Adipocyte (in vitro differentiated cells): ENCODE results near the gene TEX2.
A peak's percentile ranks its signal among the peaks of the same experiment; 100 is the strongest.
"Not testable (repeated sequence)": the region's sequence is repeated elsewhere in the genome, so short reads cannot be mapped to it uniquely, and the experiment has no call there.

ENCODE experiments used
- DNase-seq: peaks from one replicate; pipeline ENCODE4 v3.0.0-alpha.2; 2015; ENCODE audit warnings: low read depth
- H3K27me3 ChIP-seq: replicated peaks from 2 replicates; pipeline ENCODE4 v1.7.0; 2013; ENCODE audit warnings: mild to moderate bottlenecking, low read length, moderate library complexity; ENCODE audit not compliant: control insufficient read depth, insufficient read depth
- H3K36me3 ChIP-seq: 2 replicates; pipeline ENCODE4 v1.7.0; 2013; ENCODE audit warnings: low read length, mild to moderate bottlenecking, moderate library complexity; ENCODE audit not compliant: control insufficient read depth, insufficient read depth, severe bottlenecking
- H3K4me1 ChIP-seq: 2 replicates; pipeline ENCODE4 v1.7.0; 2013; ENCODE audit warnings: mild to moderate bottlenecking, low read length, moderate library complexity; ENCODE audit not compliant: control insufficient read depth, insufficient read depth
- H3K4me3 ChIP-seq: 2 replicates; pipeline ENCODE4 v1.7.0; 2013; ENCODE audit warnings: mild to moderate bottlenecking, low read length, moderate library complexity
- H3K9ac ChIP-seq: 2 replicates; pipeline ENCODE4 v1.7.0; 2013; ENCODE audit warnings: mild to moderate bottlenecking, low read length, moderate library complexity
- H3K9me3 ChIP-seq: 2 replicates; pipeline ENCODE4 v1.7.0; 2013; ENCODE audit warnings: mild to moderate bottlenecking, low read length, moderate library complexity; ENCODE audit not compliant: control insufficient read depth

TEX2 gene

DNA sequence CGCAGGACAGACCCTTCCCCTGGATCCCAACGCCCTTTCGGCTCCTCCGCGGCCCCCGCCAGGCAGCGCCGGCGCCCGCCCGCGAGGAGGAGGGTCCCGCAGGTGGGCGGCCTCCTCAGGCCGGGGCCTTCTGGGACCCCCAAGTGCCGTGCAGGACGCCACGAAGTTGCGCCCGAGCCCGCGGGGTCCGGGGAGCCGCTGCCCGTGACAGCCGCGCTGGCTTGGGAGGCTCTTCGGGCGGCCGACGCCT, 133.6 kb downstream of the TEX2 start:
- Histone ChIP-seq H3K9me3 (no peaks in the 10 kb centered on the region), H3K36me3 (no peaks in the 10 kb centered on the region), H3K4me3 (peak overlapping the region; percentile 93), H3K4me1 (peaks cover 36% of the 10 kb centered on the region), H3K27me3 (no peaks in the 10 kb centered on the region), H3K9ac (peak overlapping the region; percentile 89)
- no peak for DNase-seq

DNA sequence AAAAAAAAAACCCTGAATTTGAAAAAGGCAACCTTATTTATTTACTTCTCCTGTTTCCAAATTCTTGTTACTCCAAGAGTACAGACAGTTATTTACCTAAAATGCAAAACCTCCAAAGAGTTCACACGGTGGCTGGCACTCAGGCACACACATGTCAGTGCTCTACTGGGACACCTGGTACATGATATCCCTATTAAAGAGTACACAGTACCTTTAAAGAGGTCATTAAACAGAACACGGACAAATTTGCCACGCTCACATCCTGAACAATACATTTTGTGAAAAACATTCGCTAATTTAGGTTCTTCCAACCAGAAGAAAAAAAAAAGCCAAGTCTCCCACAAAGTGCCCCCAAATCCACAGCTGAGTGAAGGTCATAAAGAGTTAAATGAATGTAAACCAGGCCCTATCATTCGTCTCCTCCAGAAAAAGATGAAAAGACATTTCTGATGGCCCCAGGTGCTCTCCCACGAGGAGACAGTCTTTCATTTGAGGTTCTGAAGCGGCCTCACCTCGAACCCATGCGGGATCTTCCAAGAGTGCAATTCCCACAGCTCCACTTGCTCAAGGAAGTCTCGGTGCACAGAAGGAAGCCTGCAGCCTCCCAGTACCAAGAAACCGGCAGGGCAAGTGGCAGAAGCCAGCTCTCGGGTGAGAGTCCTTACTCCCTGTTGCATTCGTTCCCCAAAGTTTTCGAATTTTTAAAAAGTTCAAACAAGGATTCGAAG, 134.1 kb downstream of the TEX2 start:
- peak overlapping the region; percentile 93 for H3K4me3 ChIP-seq
- no peaks in the 10 kb centered on the region for H3K9me3 ChIP-seq
- H3K27me3 ChIP-seq, result no peaks in the 10 kb centered on the region
- H3K36me3 ChIP-seq, result no peaks in the 10 kb centered on the region
- H3K4me1 ChIP-seq, result peaks cover 36% of the 10 kb centered on the region
- peak; percentile 69 for DNase-seq
- H3K9ac ChIP-seq, result peak overlapping the region; percentile 89

DNA sequence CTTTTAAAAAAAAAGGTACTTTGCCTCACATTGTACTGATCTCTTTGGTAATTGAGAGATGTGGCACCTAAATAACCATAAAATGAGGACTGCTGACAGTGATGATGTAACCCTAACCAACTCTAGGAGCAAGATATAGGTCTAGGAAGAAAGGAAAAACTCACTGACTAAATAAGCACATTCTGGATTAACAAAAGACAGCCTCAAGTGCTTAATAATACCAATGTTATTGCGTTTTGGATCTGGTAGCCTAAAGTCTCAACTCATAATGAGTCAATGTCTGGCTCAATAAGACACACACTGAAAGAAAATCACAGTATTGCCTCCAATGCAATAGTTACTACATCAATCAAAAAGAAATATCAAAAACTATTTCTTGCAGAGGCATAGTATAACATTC, 136.1 kb downstream of the TEX2 start:
- Histone ChIP-seq H3K4me3 (peak overlapping the region; percentile 18), H3K36me3 (no peaks in the 10 kb centered on the region), H3K9ac (no peak overlapping the region), H3K9me3 (no peaks in the 10 kb centered on the region), H3K4me1 (peaks cover 36% of the 10 kb centered on the region), H3K27me3 (no peaks in the 10 kb centered on the region)
- DNase-seq, result peak; percentile 25

DNA sequence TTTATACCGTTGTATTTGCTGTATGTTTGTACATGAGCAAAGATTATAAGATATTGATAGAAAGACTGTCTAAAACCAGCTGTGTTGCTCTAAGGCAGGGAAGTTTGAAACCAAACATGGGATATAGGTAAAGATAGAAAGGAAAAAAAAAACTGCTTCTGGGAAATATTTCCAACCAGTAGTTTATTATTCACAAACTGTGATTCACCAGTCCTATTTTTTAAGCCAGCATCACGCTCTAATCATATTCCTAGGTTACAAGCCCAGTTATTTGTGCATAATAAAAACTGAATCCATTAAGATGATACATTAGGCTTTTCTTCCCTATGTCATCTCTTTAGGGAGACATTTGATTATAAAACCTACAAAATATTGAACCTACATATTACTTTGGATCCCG, 137.1 kb downstream of the TEX2 start:
- no peak for DNase-seq
- H3K9me3 ChIP-seq, result no peaks in the 10 kb centered on the region
- H3K4me1 ChIP-seq, result peaks cover 35% of the 10 kb centered on the region
- no peaks in the 10 kb centered on the region for H3K27me3 ChIP-seq
- no peaks in the 10 kb centered on the region for H3K36me3 ChIP-seq
- H3K9ac ChIP-seq, result no peak overlapping the region
- H3K4me3 ChIP-seq, result peak overlapping the region; percentile 18

DNA sequence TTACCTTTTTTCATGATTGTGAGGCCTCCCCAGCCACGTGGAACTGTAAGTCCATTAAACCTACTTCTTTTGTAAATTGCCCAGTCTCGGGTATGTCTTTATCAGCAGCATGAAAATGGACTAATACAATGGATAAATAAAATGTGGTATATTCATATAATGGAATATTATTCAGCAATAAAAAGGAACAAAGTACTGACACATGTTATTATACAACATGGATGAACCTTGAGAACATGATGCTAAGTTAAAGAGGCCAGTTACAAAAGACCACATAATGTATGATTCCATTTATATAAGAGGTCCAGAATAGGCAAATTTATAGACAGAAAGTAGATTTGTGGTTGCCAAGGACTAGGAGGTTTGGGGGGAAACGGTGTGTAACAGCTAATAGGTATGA, 138.5 kb downstream of the TEX2 start:
- Histone ChIP-seq H3K27me3 (no peaks in the 10 kb centered on the region), H3K9ac (no peak overlapping the region), H3K9me3 (no peaks in the 10 kb centered on the region), H3K36me3 (no peaks in the 10 kb centered on the region), H3K4me1 (peaks cover 28% of the 10 kb centered on the region), H3K4me3 (no peak overlapping the region)
- DNase-seq, result no peak

DNA sequence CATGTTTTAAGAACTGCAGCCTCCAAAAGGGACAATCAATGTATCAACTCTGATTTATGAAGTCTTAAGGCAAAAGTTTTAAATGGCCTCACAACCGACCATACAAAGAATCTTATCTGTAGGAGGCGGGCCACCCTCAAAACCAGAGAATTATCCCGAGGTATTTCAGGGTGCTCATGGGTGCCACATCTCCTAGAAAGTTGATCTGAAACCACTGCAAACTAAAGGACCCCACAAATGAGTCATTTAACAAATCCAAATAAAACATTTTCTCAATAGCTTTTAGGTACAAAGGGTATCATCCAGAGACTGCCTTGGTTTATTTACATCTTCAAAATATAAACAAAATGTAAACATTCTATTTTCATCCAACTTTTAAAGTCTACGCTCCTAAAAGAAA, 139.9 kb downstream of the TEX2 start:
- Histone ChIP-seq H3K36me3 (no peaks in the 10 kb centered on the region), H3K4me3 (no peak overlapping the region), H3K4me1 (peaks cover 25% of the 10 kb centered on the region), H3K27me3 (no peaks in the 10 kb centered on the region), H3K9ac (no peak overlapping the region), H3K9me3 (no peaks in the 10 kb centered on the region)
- no peak for DNase-seq

DNA sequence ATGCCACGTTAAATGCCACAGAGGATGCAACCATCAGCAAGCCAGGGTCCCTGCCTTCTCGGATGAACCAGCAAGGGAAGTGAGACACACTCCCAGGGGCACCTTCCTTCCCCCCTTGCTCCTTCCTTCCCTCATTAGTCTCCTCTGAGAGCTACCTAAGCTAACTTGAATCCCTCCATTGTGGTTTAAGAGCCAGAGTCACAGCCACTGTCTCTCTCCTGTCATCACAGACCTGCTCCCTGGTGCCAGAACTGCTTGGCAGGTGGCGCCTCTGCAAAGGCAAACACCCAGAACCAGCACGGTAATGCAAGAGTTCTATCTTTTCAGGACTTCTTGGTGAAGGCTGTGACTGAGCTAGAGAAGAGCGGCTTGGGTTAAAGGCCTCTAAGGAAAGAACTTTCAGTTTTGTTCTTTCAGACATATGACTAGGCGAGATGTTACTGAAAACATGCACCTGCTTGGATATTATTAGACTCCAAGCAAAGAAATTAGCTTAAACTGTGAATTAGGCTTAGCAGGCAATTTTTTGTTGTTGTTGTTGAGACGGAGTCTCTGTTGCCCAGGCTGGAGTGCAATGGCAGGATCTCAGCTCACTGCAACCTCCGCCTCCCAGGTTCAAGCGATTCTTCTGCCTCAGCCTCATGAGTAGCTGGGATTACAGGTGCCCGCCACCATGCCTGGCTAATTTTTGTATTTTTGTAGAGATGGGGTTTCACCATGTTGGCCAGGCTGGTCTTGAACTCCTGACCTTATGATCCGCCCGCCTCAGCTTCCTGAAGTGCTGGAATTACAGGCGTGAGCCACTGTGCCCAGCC, 141.9 kb downstream of the TEX2 start:
- H3K4me3 ChIP-seq, H3K36me3 ChIP-seq, H3K9me3 ChIP-seq, H3K27me3 ChIP-seq, H3K9ac ChIP-seq, DNase-seq: not testable (repeated sequence)
- H3K4me1 ChIP-seq, result peaks cover 20% of the 10 kb centered on the region

DNA sequence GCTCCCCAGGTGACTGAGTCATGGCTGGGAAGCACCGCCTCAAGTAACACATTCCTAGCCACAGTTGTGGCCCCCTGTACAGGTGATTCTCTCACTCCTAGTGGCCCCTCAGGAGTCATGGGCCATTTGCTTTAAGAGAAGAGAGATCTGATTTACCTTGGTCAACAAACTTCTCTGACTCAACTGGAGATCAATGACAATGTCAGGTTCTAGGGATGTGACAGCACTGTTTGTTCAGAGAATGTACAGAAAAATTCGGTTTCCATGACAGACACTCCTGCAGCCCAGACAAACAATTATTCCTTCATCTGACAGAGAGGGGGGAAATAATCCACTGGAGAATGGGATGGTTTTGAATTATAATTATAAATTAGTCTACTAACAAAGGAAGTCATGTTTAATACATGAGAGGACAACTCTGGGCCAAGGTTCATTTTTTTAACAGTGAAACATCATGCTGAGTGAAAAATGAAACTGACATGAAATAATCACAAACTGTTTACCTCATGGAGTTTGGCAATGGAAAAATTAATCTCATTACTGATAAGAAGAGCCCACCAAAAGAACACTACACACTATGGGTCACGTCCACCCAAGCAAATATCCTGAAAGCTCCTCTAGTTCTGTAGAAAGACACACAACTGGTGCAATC, 142.8 kb downstream of the TEX2 start:
- DNase-seq, result no peak
- Histone ChIP-seq H3K36me3 (no peaks in the 10 kb centered on the region), H3K4me1 (peaks cover 23% of the 10 kb centered on the region), H3K9me3 (no peaks in the 10 kb centered on the region), H3K9ac (no peak overlapping the region), H3K27me3 (no peaks in the 10 kb centered on the region), H3K4me3 (no peak overlapping the region)

DNA sequence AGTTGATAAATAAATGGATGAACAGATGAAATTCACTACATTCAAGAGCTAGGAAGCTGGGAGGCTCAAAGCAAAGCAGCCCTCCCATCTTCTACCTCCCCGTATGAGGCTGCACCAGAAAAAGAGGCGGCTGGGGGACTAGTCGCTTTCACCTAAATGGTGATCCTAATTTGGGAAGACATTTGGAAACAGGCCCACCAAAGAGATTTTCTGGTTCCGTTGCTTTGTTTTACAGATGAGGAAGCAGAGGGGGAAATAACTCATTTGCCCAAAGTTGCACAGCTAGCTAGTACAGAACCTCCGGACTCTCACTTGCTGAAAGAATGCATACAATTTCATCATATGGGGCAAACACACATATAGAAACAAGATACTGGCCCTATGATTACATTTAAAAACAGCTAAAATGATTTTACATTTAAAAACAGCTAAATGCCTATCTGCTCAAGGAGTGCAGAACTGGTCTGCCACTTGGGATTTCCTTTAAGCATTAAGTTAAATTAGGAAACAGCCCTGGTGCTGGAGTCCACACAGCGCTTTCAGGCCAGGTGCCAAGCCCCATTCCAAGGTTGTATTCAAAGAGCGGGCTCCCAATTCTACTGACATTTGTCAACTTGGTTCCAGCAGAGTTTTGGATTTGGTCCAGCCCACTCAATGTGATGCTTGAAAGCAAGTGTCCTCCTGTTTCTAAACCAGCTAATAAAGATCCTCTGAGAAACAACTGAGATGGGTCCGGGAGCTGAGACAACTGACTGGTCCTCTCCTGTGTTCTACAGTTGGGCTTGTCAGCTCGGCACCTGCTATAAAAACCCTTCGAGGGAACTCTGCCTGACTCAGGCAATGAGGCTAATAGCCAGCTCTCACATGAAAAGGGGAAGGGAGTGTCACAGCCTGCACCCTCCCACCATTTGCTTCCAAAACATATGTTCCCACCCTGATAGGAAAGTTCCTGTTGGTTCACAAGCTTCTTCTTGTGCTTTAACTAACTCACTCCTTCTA, 144.8 kb downstream of the TEX2 start:
- peak; percentile 36 for DNase-seq
- no peak overlapping the region for H3K9ac ChIP-seq
- no peak overlapping the region for H3K4me3 ChIP-seq
- H3K36me3 ChIP-seq, result no peaks in the 10 kb centered on the region
- H3K9me3 ChIP-seq, result no peaks in the 10 kb centered on the region
- H3K4me1 ChIP-seq, result peaks cover 32% of the 10 kb centered on the region
- no peaks in the 10 kb centered on the region for H3K27me3 ChIP-seq

DNA sequence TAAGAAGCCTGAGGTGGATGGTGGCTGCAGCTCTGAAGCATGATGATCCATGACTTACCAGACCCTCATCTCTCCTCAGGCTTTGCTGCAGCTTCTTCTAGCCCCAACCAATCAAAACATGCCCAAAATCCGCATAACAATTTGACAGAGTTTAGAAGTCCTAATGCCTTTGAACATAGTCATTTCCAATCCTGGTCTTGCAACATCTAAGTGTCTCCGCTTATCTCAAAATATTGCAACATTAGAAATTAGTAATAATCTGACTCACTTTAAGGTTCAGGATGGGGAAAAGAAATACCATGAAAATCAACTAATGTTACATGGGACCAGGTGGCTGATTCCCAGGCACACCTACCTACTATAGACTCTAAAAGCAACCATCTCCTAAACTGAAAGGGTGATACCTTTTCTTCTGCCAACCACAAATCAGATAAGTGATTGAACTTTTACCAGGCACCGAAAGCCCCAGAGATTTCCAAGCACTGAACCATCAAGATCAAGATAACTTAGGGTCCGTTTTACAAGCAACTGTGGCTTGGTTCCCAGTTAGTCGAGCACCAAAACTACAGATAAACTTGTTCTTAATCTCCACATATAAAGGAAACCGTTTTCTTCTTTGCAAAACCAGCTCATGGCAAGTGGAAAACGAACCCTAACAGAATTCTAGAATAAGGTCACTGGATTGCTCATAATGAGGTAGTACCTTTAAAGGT, 147.1 kb downstream of the TEX2 start:
- H3K9ac ChIP-seq, result peak overlapping the region; percentile 48
- no peaks in the 10 kb centered on the region for H3K27me3 ChIP-seq
- no peaks in the 10 kb centered on the region for H3K9me3 ChIP-seq
- H3K4me3 ChIP-seq, result peak overlapping the region; percentile 58
- H3K4me1 ChIP-seq, result peaks cover 33% of the 10 kb centered on the region
- DNase-seq, result peak; percentile 85
- H3K36me3 ChIP-seq, result no peaks in the 10 kb centered on the region
